SK-N-MC (cell line): ENCODE results near the gene KRTAP20-2.

Experiments used
- EZH2 ChIP-seq: fragments of 200-600 bp; sonication (generic); IDR thresholded peaks from one replicate; pipeline ENCODE4 v1.6.1; 2017; ENCODE audit warnings: antibody characterized with exemption
- FOXP2 ChIP-seq: optimal IDR thresholded peaks from 2 replicates; pipeline ENCODE3; 2011; ENCODE audit warnings: mild to moderate bottlenecking, moderate library complexity; ENCODE audit not compliant: insufficient read depth; ENCODE audit errors: extremely low read length, control extremely low read depth
- POLR2AphosphoS5 ChIP-seq: IDR thresholded peaks from 2 replicates; pipeline ENCODE4 v1.6.1; 2012; ENCODE audit warnings: mild to moderate bottlenecking, low read depth, low read length, borderline replicate concordance

- TF ChIP-seq POLR2AphosphoS5 = no peak
- no peak for TF ChIP-seq EZH2
- no peak for TF ChIP-seq FOXP2
Measured at GRCh38 chr21:30646904-30647414, 12.0 kb downstream of the KRTAP20-2 start.
